GM19372 (cell line): ENCODE measurements around the gene EIF2B4.
"Not testable (repeated sequence)": the region's sequence is repeated elsewhere in the genome, so short reads cannot be mapped to it uniquely, and the experiment has no call there.

Source experiments
- ATAC-seq: cut with Tn5 transposase; IDR thresholded peaks from one replicate; pipeline ENCODE4 v1.9.1; 2021; ENCODE audit warnings: mild to moderate bottlenecking, low read depth, moderate library complexity; ENCODE audit not compliant: unreplicated experiment

EIF2B4 gene

DNA sequence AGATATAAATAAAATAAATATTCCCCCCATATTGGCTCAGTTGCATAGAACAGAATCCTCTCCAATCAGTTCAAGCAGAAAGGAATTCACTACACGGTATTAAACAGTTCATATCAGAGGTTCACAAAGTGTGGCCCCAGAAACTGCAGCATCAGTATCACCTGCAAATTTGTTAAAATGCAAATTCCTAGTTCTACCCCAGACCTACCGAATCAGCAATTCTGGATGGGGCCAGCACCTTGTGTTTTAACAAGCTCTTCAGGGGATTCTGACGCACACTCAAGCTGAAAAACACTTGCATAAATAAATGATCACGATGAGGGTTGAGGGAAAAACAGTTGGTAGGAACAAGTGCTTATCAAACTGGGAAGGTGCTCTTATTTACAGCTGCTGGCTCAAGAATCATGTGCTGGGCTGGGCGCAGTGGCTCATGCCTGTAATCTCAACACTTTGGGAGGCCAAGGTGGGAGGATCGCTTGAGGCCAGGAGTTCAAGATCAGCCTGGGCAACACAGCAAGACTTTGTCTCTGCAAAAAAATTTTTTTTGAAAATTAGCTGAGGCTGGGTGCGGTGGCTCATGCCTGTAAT, 19.9 kb downstream of the EIF2B4 start:
- ATAC-seq, result no peak

DNA sequence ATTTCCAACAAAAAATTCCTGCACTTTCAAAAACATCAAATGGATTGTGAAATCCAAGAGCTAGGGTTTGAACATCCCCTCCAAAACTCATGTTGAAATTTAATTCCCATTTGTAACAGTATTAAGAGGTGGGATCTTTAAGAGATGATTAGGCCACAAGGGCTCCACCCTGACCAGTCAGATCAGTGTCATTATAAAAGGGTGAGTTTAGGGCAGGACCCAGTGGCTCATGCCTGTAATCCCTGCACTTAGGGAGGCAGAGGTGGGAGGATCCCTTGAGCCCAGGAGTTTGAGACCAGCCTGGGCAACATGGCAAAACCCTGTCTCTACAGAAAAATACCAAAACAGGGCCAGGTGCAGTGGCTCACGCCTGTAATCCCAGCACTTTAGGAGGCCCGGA, 22.5 kb downstream of the EIF2B4 start:
- ATAC-seq, result no peak

- ATAC-seq, result no peak
Observed at GRCh38 chr2:27336173-27336572, 34.0 kb downstream of the EIF2B4 start.

GRCh38 chr2:27335311-27335710, 34.8 kb downstream of the EIF2B4 start:
- no peak for ATAC-seq

DNA sequence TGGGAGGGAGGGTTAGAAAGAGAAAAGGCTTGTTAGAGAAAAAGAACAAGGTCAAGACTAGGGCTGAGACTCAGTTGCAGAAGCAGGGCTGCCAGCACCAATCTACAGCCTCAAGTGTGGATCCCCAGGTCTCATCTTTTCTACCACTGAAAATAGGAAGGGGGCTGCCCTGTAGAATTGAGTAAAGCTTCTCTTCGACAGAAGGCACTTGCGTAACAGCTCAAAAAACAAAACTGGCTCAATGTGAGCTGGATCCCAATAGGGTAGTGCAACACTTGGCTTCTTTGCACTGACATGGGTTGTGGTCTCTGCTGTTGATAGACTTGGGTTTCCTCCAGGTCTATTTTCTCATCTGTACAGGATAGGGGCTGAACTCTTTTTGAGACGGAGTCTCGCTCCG, 45.4 kb downstream of the EIF2B4 start:
- ATAC-seq, result no peak

DNA sequence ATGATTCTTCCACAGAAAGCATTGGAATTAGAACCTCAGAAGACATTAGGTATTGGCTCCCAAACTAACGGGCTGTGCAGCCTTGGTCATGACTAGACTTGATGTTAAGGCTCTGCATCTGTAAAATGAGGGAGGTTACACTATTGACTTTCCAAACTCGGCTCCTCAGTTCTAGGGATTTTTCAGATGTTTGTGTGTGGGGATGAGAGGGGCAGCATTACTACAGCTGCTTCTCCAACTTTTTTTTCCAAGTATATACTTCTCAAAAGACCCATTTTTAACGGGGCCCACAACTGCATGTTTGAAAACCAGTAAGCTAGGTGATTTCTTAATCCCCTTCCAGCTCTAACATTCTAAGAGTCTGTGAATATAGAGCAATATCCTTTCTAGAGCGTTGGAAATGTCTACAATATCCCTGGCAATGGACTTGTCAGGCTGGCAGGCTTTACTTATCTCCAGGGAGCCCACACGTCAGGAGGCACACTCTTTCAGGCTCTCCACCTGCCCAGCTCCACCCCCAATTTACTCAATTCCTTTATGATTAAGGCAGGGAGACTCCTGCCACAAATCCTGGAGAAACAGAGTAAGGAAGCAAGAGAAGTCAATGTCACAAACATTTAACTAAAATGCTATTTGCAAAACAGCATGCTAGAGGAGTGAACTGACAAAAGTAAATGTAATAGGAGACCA, 46.4 kb downstream of the EIF2B4 start:
- ATAC-seq, result no peak

DNA sequence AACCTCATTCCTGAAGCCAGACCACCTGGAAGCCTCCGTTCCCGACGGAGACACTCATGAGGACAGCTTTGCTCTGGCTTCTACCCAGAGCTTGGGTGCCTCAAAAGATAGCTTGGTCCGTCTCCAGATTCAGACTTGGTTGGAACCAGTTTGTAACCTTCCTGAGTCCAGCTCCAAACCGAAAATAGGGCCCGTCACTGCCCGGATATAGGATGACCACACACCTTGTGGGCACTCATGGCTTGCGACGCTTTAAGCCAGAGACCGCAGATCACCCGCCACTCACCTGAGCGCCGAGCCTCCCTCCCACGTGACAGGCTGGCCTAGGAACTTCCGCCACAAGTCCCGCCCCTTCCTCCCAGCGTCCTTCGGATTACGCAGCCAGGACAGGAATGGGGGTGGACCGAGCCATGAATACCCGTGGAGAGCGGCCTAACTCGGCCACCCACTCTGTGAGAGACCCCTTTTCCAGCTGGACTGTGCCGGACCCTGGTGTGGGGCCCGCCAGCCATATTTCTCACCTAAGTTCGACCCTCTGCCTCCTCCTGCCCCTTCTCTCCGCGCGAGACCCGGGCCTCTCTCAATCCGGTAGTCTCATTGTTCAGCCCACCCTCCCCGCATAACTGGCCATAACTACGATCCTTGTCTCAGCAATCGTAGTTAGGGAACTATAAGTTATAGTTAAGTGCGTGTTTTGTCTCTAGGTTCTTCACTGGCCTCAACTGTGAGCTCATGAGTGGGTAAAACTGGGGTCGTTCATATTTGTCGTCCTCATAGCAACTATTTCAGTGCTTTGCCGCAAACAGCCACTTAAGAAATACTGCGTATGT, 47.2 kb downstream of the EIF2B4 start, which contains the start of gene MPV17:
TSS of gene MPV17 (minus strand) at position 332 of the 830 bp plus-strand sequence. CDS start 580 bp downstream, outside the sequence.
- peak; percentile 84 for ATAC-seq

- ATAC-seq, result no peak
Observed at GRCh38 chr2:27322301-27322765, 47.8 kb downstream of the EIF2B4 start.

DNA sequence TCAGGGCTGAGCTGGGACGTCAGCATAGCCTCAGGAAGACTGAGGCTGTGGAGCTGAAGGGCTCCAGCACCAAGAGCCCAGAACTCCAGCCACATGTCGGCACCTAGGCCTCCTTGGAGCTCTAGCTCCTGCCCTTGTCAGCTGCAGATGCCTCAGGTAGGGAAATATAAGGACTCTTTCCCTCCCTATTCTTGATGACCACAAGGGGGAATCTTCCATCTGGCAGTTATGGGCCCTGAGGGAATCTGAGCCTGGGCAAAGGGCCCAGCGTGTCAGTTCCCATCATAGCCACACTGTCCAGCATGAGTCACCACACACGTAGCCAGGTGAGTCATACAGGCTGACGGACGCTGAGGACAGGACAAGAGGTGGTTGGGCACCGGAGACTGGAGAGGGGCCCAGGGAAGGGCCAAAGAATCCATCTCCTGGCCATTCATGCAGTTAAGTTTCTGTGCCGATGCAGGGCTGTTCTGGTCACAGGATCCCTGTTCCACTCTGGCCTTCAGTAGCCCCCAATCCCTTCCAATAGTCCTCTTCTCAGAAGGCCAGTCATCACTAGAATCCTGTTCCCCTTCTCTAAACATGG, 49.1 kb downstream of the EIF2B4 start:
- no peak for ATAC-seq

DNA sequence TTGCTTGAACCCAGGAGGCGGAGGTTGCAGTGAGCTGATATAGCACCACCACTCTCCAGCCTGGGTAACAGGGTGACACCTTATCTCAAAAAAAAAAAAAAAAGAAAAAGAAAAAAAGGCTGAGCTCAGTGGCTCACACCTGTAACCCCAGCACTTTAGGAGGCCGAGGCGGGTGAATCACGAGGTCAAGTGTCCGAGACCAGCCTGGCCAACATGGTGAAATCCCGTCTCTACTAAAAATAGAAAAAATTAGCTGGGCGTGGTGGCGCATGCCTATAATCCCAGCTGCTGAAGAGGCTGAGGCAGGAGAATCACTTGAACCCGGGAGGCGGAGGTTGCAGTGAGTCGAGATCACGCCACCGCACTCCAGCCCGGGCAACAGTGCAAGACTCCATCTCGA, 50.3 kb downstream of the EIF2B4 start:
- not testable (repeated sequence) for ATAC-seq

DNA sequence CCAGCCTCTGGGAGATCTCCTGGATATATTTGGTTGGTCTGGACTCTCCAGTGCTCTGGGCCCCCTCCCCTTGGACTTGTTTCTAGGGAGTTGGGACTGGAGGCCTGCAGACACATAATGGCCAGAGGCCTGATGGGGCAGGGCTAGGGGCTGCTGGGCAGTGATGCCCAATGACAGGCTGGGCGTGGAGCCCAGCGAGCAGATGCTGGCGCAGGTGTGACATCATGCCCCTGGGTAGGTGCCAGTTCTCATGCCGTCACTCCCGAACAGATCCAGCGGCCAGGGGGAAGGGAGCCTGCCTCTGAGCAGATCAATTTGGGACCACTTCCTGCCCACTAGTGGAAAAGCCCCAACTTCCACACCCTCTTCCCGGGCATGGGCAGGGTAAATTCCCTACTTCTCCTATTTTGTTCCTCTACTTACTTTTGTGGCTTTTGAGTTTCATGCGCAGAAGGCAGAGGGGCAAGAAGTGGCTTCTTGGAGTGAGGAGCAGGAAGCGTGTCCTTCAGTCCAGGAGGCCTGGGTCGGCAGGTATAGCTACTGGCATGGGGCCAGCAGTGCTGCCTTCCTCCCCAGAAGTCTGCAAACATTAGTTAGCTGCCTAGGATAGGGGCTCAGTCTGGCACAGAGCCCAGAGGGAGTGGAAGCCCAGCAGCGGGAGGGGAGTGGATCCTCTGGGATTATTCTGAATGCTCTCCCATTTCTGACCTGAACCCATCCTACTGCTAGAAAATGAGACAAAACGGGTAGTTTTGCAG, 53.3 kb downstream of the EIF2B4 start:
- no peak for ATAC-seq

DNA sequence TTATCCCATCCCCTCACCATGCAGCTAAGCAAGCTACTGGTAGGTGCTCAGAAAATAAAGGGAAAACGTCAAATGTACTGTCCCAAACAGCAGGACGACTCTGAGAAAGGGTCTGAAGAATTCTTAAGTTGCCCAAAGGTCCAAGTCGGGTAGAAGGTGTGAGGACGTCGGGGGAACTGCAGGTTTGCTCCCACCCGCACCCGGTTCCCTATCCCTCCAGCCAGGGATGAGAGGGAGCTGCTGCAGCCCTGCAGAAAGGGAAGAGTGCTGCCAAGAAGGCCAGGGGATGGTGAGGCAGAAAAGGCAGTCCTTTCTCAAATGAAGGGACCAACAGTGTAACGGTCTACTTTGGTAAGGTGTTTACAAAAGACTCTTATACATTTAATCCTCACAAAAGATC, 55.0 kb downstream of the EIF2B4 start:
- no peak for ATAC-seq

DNA sequence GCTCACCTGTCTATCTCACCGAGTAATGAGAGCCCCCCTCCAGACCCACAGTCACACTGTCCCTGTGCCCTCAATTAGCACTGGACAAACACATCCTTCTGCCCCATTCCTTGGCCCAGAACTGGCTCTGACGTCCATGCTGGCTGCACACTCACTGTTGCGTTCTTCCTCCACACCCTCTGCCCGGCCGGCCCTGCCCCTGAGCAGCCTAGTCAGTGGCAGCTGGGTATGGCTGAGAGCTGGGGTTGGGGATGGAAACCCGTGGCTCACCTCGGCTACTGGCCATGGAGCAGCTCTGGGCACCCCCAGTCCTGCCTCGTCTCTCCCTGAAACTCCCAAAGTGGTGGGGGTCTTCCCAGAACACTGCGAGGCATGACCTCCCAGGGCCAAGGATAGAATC, 55.4 kb downstream of the EIF2B4 start:
- ATAC-seq, result no peak
